SKM-1 (cell line): ENCODE measurements around the gene ATP2B2.

ENCODE experiments used
- DNase-seq: peaks from one replicate; lab custom pipeline; 2025; ENCODE audit not compliant: unreplicated experiment; lab: John Stamatoyannopoulos, UW

ATP2B2 gene

DNA sequence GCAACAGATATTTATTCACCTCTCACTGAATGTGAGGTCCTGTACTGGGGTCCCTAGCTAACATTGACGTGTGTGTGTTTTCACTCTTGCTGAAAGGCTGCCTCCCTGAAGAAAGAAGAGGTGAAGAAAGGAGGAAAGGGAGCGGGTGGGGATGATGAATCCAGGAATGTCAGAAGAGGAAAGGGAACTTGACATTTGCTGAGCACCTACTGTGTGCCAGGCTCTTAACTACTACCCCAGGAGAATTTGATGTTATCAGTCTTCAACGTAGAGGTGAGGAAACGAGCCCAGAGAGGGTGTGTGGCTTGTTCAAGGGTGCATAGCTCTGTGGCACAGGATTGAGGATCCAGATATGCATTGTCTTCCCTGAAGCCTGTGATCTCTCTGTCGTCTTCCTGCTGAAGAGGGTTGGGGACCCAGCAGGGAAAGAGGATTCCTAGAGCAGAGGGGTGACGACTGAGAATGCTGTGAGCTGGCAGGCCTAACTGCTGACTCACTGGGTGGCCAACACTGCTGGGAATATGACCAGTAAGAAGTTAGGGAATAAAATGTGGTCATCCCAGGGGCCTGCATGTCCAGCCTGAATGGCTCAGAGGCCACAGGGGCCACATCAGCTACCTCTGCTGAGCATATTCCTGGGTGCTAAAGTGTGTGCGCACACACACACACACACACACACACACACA lies 6.6 kb upstream of the ATP2B2 start:
- no peak for DNase-seq

DNA sequence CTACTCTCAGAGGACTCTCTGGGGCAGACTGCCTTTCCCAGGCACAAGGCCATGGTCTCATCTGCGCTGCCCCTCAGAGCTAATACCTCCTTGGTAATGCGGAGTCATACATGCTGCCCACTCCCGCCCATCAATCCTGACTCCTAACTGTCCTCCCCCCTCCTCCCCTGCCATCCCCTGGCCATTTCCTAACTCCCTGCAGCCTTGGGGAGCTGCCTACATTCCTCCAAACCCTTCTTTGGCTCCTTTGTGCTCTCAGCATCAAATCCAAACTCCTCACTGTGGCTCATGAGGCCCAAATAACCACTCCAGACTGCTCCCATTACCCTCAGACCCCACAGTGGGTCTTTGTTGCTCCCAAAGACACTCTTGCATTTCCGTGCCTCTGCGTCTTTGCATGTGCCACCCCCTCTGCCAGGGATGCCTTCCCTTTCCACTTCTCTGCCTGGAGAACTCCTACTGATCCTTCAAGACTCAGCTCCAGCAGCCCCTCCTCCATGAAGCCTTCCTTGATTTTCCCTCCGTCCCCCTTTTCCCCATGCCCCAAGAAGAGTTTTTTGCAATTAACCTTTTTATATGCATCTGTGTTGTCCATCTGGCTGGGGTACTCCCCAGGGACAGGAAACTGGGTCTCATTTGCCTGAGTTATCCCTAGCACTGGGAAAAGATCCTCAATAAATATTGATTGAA lies 5.5 kb upstream of the ATP2B2 start:
- DNase-seq: no peak

DNA sequence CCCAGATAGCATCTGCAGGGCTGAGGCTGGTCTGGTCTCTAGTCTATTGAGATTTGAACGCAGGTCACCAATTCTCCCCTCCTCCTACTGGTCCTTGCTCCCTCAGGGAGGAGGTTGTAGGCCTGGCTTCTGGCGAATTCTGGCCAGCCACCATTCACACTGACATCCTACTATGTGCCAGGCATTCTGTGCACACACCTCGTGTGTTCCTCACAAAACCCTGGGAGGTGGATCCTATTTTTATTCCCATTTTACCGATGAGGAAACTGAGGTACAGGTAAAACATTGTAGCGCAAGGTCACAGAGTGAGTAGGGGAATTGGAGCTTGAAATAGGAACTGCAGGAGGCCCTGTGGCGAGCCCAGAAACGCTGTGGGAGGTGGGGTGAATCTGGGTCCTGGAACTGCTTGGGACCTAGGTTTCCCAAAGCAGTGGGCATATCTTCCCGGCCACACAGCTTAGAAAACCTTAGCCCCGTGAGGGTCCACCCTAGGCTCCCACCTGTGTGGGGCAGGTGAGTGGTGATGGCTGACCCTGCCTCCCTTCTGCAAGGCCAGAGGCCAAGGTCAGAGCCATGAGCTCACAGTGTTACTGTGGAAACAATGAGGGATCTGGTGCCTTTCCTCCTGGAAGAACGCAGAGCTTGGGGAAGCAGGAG lies 4.8 kb upstream of the ATP2B2 start:
- no peak for DNase-seq

DNA sequence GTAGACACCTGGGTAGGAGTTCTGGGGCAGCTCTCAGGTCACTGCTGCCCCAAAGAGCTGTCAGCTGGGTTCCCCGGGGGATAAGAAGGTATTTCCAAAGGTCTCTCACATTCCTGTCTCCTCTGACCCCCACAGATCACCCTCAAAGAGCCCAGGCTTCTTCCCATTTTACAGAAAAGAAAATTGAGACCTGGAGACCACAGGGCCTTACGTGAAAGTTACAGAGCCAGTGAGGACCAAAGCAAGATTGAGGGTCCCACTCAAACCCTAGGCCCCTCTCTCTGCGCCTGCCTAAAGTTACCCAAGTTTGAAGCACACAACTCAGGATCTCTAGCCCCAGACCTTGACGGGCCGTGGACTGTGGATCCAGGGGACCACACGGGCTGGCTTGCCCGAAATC lies 3.9 kb upstream of the ATP2B2 start:
- DNase-seq: no peak

DNA sequence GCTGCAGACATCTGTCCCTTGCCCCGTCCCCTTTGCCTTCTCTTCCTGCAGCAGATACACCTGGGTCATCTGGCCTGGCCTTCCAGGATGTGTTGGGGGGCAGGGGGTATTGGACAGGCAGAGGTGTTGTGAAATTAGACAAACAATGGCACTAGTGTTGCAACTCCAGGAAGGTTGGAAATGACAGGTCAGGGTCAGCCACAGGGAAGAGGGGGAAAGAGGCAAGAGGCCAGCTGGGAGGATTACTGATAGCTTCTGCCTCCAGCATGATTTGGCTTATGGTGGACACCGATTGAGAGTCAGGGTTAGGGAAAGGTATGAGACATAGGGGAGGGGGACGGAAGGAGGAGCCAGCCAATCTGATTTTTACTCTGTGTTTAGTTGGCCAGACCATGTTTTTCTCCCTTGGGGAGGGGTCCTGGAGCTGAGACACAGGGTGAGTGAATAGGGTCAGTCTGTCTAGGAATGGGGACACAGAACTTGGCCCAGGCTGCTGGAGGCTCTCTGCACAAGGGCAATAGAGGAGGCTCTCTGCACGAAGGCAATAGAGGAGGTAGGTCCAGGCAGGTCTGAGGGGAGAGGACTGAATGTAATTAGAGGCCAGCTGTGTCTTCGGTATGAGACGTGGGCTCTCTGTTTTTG lies 3.4 kb upstream of the ATP2B2 start:
- no peak for DNase-seq

DNA sequence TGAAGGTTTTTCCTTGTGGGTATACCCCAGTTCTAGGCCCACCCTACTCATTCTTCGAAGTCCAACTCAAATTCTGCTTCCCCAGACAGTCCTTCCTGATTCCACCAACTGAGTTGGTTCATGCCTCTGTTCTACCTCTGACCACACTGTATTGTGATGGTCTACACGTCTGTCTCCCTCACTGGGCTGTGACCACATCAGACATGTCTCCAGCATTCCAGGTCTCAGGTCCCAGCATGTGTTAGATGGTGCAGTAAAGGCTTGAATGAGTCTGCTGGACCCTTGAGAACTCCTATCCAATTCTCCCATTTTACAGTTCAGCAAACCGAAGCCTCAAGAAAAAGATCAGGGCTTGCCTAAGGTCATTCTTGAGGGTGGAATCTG lies 2.8 kb upstream of the ATP2B2 start:
- no peak for DNase-seq

DNA sequence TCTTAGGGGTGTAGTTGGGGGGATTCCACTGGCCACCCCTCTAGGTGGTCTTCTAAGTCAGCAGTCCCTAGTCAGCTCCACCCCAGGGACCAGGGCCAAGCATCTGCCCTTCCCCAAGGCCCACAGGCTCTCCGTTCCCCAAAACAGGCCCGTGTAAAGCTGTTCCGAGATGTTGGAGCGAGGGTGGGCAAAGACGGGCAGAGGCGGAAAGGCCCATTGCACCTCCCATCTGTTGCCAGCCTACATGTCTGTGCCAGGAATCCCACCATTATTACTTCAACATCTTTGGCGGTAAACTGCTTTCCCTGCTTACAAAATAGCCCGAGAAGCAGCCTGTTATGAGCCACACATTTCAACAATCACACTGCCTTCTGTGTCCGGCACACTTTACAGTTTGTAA lies 1.9 kb upstream of the ATP2B2 start:
- no peak for DNase-seq

DNA sequence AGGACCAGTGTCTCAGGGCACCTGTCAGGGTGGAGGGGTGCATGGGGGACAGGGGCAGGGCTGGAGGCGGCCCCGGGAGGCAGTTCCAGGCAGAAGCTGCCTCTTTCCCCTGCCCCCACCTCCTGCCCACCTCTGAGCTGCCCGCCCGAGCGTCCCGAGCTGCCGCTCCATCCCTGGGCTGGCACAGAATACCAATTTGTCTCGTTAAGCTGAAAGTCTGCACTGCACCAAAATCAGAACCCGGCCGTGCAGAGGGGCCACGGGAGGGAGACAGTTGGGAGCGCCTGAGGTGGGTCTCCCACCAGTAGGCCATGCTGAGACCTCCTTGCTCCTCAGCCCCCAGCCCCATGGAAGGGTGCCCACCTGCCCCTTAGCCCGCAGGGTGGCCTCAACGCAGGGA lies 1.3 kb upstream of the ATP2B2 start:
- DNase-seq: no peak

DNA sequence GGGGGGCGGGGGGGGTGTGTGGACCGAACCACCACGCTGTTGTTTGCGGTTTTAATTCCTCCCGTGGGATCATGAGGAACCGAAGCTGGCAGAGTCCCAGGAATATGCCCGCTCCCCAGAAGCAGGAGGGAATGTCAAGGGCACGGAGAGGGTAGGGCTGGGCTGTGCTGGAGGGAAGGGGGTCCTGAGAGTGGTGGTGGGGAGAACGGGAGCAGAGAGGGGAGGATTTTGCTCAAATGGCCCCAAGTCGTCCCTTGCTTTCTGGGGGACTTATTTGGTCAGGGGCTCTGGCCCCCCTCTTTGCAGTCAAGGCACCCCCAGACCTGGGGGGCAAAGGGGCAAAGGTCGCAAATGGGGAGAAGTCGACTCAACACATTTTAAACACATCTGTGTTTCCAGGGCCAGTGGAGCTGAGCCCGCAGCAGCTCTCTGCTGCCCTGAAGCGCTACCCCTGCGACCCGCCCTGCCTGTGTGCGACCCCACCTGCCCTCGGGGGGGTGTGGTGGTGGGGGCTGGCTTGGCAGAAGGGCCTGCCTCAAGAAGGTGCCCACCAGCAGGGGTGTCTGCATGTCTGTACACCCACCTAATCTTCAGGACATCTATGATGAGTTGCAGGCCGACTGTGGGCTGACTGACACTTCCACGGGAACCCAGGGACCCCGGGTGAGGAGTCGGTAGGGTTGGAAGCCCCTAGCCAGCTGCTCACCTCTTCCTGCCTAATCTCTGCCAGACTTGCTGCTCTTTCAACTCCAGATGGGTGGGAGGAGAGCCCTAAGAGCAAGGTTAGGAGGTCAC lies 602 bp upstream of the ATP2B2 start:
- no peak for DNase-seq

DNA sequence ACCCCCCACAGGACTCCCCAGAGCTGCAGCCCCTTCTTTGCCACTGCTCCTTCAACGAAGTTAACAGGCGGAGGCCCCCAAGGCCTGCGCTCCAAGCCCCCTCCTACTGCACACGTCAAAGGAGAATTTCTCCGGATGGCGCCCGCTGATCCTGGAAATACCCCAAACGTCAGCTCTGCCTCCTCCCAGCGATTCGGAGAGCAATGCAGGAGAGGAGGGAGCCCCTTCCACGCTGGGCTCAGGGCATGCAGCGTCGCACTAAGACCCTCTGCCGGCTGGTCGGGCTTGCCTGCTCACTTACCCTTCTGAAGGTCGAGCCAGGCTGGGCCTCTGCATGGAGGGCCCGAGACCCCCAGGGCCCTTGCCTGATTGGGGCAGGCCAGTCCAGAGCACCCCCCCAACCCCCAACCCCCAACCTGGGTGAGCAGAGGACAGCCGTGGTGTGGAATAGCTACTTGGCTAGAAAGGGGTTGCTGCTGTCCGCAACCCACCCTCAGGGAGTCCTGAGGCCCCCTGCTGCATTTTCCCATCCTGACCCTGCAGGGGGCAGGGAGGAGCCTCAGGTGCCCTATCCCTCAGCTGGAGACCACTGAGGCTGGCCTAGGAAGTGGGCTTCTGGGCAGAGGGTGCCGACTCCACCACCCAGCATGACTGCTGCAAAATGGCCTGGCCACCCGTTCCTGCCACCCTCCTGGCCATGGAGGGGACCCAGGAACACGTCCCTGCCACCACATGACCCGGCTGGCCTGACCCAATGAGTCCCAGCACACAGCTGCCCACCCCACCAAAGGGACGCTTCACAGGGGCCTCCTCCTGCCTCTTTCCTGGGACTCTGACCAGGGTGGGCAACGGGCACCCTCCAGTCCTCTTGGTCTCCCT lies 976 bp downstream of the ATP2B2 start:
- DNase-seq: no peak

DNA sequence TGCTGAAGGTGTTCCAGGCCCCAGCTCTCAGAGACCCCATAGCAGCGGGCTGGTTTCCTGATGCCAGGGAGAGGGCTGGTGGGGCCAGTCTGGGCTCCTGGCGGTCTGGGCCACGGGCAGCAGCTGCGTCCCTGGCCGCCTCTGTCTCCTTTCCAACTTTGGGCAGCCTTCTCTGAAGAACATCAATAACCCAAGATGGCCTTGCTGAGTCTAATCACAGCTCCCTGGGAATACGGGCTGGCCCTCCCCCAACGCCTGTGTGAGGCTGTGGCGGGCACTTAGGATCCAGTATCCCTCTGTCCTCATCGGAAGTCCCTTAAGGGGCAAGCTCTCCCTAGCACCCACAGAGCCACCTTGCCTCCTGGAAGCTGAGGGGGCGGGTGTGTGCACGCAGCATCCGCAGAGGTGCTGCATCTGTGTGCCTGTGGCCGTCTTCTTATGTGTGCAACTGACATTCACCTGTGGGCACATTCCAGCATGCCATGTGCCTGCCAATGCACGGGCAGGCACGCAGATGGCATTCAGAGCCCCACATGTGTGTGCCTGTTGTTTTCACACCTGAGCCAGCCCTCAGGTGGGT lies 2.1 kb downstream of the ATP2B2 start:
- no peak for DNase-seq

DNA sequence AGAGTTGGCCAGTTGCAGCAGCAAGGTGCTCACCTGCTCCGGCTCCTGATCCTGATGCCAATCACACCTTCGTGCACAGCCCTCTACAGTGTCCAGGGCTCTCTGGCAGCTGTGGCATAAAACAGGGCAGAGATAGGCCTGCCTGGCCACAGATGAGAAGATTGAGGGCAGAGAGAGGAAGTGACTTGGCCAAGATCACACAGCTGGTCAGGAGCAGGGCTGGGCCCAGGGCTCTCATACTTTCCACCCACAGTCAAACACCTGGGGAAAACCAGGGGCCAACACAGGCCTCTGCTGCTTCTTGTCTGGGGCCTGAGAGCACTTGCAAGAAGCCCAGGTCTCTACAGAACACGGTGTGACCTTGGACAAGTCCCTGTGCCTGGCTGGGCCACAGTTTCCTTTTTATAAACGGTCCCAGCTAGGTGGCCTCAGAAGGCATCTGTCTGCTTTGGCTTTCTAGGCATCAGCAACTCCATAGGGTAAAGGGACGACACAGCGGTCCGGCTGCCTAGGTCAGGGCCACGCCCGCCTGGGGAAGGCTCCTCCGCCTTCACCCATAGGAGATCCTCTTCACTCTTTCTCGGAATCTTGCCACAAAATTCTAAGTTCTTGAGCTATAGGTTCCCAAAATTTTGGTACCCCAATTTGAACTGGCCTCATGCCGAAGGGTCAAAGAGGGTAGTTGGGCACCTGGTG lies 3.1 kb downstream of the ATP2B2 start:
- no peak for DNase-seq

DNA sequence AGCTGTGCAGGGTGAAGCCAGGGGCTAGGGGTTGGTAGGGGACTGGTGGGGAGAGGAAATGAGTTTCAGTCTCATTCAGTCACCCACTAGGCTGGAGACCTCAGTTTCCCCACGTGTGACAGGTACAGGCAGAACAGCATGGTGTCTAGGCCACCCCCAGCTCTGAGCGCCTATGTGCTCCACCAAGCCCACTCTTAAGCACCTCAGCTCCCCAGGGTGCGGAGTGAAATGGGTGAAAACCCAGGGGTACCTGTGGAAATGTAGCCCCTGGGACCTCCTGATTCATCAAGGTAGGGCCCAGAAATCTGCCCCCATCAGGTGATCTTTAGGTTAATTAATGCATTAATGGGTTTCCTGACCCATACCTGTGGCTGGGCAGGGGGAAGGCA lies 3.7 kb downstream of the ATP2B2 start:
- no peak for DNase-seq

DNA sequence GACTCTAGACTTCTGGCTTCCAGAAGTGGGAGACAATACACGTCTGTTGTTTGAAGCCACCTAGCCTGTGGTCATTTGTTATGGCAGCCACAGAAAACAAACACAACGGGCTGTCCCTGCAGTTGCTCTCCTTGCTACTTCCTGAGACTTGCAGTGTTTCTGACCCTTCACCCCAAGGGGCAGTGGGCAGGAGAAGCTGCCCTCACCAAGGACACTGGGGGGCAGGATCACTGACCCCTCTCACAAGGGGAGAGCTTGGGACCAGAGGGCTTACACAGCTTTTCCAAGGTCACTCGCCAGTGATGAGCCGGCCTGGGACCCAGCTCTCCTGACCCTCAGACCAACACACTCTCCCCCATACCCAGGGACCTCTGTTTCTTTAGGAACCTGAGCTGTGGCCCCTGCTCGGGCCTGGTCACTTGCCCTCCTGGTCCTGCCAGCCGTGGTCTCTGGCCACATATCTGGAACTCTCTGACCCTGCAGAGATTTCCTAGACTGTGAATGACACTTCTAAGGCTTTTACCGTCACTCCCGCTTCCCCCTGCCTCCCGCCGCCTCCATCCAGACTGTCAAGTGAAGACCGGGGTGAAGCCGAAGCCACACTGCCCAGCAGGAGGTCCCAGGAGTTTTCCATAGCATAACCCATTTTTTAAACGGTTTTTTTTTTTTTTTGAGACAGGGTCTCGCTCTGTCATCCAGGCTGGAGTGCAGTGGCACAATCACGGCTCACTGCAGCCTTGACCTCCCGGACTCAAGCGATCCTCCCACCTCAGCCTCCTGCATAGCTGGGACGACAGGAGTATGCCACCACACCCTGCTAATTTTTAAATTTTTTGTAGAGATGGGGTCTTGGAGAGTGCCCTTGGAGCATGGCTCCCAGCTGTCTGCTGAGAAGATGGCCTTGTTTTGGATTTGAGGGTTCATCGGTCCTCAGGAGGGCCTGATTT lies 4.4 kb downstream of the ATP2B2 start:
- no peak for DNase-seq

DNA sequence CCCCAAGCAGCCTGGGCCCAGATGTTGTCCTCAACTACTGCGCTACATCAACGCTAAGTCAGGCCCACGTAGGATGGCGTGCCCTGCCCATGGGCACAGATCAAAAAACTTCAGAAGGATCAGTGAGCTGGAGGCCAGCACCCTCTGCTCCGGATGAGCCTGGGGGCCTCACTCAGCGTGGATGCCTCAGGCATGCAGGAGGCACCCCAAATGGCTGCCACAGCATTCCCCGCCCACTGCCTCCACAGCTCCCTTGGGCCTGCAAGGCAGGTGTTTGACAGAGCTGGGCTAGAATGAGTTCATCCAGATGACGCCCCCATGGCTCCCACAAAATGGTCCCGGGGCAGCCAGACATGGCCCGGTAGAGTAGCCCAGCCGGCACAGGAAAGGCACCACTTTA lies 7.1 kb downstream of the ATP2B2 start:
- DNase-seq: no peak

DNA sequence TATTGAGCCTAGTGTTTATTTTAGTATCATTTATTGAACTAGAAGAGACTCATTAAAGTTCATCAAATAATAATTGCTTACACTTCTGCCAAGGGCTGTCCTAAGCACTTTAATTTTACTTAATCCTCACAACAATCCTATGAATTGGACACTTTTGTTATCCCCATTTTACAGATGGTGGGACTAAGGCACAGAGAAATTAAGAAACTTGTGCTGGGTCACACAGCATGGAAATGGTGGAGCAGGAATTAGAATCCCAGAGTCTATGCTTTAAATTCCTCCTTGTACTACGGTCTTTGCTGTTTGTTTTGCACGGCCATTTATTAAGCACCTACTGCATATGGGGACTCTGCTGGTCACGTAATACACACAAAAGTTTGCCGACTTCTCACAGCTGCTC lies 7.9 kb downstream of the ATP2B2 start:
- no peak for DNase-seq

DNA sequence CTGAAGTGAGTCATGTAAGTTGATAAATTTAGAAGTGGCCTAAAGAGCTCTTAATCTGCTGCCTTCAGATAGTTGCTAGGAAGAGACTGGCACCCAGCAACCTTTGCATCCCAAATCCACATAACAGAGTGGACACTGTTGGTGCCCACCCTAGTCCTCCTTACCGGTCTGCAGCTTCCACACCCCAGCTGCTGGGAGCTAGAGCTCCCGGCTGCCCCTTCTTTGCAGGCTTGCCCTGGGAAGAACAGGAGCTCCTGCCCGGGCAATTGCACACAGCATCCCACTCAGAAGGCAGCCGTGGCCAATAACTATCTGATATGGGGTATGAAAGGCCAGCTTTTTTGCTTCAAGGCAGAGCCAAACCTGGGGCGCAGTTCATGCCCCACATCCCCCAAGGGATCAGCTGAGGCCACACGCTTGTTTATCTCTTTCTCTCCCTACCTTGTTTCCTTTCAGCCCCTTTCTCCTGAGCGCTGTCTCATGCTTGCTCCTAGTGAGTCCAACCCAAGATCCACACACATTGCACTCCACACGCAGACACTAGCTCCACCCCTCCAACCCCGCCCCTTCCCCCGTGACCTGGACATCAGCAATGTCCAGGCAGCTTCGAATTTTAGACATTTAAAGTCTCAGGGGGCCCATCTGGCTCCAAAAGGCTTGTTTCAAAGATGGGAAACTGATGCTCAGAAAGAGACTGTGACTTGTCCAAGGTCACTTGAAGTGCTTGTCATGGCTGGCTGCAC lies 9.1 kb downstream of the ATP2B2 start:
- DNase-seq: no peak

DNA sequence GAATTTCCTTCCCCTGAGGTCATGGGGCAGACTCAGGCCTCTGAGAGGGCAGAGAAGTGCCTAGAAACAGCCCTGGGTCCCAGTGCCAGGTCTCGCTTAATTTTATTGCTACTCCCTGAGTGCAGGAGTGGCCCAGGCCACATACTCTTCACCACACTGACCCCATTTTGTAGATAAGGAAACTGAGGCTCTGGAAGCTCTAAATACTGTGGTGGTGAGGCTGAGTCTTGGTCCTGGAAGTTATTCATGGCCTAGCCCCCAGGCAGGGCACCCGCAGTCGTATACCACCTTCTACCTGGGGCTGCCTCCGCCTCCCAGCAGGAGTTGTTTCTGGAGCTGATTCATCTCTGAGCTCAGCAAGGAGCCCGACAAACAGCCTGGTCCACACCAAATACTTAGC lies 9.8 kb downstream of the ATP2B2 start:
- no peak for DNase-seq
